NCI-H1417 treated with DMSO at 0.1 percent for 48 hours (cell line): ENCODE results near the gene UCN2.
"Not testable (repeated sequence)": the region's sequence is repeated elsewhere in the genome, so short reads cannot be mapped to it uniquely, and the experiment has no call there.

Experiments used
- DNase-seq: peaks from one replicate; lab custom pipeline; 2025; lab: John Stamatoyannopoulos, UW

UCN2 gene

GRCh38 chr3:48536116-48536515, 27.5 kb downstream of the UCN2 start:
- DNase-seq: no peak

GRCh38 chr3:48535578-48535977, 28.0 kb downstream of the UCN2 start:
- DNase-seq: no peak

GRCh38 chr3:48532977-48533337, 30.6 kb downstream of the UCN2 start:
- DNase-seq: no peak

GRCh38 chr3:48532271-48532976, 31.2 kb downstream of the UCN2 start:
- DNase-seq: no peak

GRCh38 chr3:48530701-48531100, 32.9 kb downstream of the UCN2 start:
- DNase-seq: not testable (repeated sequence)

- no peak for DNase-seq
Measured at GRCh38 chr3:48528754-48529153, 34.8 kb downstream of the UCN2 start.

GRCh38 chr3:48528048-48528447, 35.5 kb downstream of the UCN2 start:
- no peak for DNase-seq

DNA sequence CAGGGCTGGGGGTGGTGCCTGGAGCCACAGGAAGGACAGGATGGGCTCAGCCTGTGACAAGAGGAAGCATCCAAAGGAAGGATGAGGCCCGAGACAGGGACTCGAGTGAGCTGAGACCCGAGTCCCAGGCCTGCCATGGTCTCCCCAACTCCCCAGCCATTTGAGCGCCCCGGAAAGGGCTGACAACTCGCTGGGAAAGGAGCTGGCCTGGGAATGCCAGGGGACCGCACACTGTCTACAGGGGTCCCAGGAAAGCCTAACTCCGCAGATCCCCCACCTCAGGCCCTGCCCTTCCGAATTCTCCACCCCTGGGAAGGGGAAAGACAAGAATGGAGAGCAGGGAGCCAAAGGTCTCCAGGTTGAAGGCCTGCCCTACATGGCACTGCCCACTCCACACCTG, 38.6 kb downstream of the UCN2 start:
- no peak for DNase-seq

GRCh38 chr3:48521635-48522034, 41.9 kb downstream of the UCN2 start:
- DNase-seq: no peak

DNA sequence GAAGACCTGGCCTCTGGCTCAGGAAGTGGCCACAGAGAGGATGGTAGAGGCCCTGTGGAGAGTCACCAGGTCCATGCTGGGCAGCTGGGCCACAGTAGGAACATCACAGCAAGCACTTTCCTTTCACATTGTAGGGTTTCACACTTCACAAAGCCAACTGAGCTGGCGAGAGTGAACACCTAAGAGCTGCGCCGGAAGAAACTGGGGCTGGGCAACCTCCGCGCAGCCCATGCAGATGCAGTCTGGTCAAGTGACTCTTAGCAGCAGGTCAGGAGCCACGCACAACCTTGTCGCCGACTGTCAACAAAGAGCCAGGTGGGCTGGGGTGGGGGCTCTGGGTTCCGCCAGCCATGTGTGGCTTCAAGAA, 44.3 kb downstream of the UCN2 start:
- DNase-seq: no peak

GRCh38 chr3:48518638-48519276, 44.8 kb downstream of the UCN2 start:
- DNase-seq: no peak

GRCh38 chr3:48518069-48518468, 45.5 kb downstream of the UCN2 start:
- DNase-seq: no peak

DNA sequence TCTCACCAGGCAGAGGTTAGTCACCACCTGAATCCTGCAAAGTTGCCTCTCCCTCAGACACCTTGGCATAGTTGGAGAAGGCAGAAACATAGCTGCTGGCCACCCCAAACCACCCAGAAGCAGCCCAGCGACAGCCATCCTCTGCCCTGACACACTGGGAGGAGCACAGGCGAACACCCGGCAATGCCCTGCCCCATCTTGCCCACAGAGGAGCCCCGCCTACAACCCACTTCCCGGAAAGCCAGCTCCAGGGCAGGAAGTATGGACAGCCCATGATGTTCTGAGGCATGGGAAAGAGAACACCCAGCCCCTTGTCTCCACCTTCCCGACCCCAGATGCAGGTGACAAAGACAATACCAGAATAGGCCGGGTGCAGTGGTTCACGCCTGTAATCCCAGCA, 47.0 kb downstream of the UCN2 start:
- DNase-seq: no peak

- DNase-seq: no peak
Measured at GRCh38 chr3:48514431-48515227, 49.0 kb downstream of the UCN2 start.
